Esophagus (tissue), 2 donors: Measurements from ENCODE around the gene GAMT. TPM values are rescaled to one million over a fixed set of nuclear protein-coding genes. Genes with fewer than 3 reads are reported as not detected.

ENCODE experiments used
- H3K27ac ChIP-seq, 2 donors: one replicate each; pipeline ENCODE4 v1.5.1; 2013; ENCODE audit warnings: low read depth in 2 of 2, mild to moderate bottlenecking in 2 of 2, inconsistent platforms in 1 of 2, low read length in 1 of 2, moderate library complexity in 1 of 2
- H3K27me3 ChIP-seq, 2 donors: one replicate each; pipeline ENCODE4 v1.6.1; 2013; ENCODE audit warnings: low read length in 2 of 2, control low read depth in 1 of 2, mild to moderate bottlenecking in 1 of 2; ENCODE audit not compliant: insufficient read depth in 2 of 2, control insufficient read depth in 1 of 2
- H3K36me3 ChIP-seq, 2 donors: one replicate each; pipeline ENCODE4 v1.6.1; 2013; ENCODE audit warnings: low read length in 1 of 2; ENCODE audit not compliant: control insufficient read depth in 2 of 2, insufficient read depth in 2 of 2
- H3K4me1 ChIP-seq, 2 donors: one replicate each; pipeline ENCODE4 v1.6.1; 2013; ENCODE audit warnings: low read length in 1 of 2; ENCODE audit not compliant: control insufficient read depth in 2 of 2, insufficient read depth in 2 of 2
- H3K4me3 ChIP-seq, 2 donors: one replicate each; pipeline ENCODE4 v1.5.1; 2013; ENCODE audit warnings: low read length in 2 of 2, mild to moderate bottlenecking in 2 of 2, low read depth in 1 of 2, moderate library complexity in 1 of 2
- H3K9me3 ChIP-seq, 2 donors: one replicate each; pipeline ENCODE4 v1.6.1; 2013; ENCODE audit warnings: mild to moderate bottlenecking in 2 of 2, low read depth in 1 of 2, low read length in 1 of 2, moderate library complexity in 1 of 2; ENCODE audit not compliant: control insufficient read depth in 2 of 2, insufficient read depth in 1 of 2
- WGBS, 2 donors: extraction: QIAGEN DNeasy Blood & Tissue Kit; methylation state at CpG; one replicate each; pipeline ENCODE4 v1.1.7; 2013; 5-methylcytosine and 5-hydroxymethylcytosine counted together
- polyA plus RNA-seq, 2 donors: library from polyadenylated mRNA; stranded (reverse); fragments of 200-250 nt; gene quantifications; one replicate each; pipeline ENCODE4 v1.2.3, GENCODE V29; 2013
- donor health status: healthy with polysubstance abuse.
- donor health status: Bipolar disorder and iron deficiency.

GAMT gene
- polyA plus RNA-seq, 2 donors = 10.9 to 18.4 TPM

GRCh38 chr19:1388637-1389026, 12.7 kb downstream of the GAMT start:
- Histone ChIP-seq H3K4me1 (peaks cover 0 to 10% of the 10 kb centered on the region in 2 donors), H3K4me3 (no peak overlapping the region), H3K9me3 (peaks cover 0 to 2% of the 10 kb centered on the region in 2 donors), H3K27ac (no peak overlapping the region), H3K27me3 (no peaks in the 10 kb centered on the region), H3K36me3 (peaks cover 14 to 36% of the 10 kb centered on the region in 2 donors)
- WGBS, 2 donors = 89 to 90% methylated on average over 17 of the region's 17 CpGs

- Histone ChIP-seq H3K27me3 (no peaks in the 10 kb centered on the region), H3K27ac (no peak overlapping the region), H3K4me3 (no peak overlapping the region), H3K4me1 (peaks cover 0 to 10% of the 10 kb centered on the region in 2 donors), H3K9me3 (peaks cover 0 to 2% of the 10 kb centered on the region in 2 donors), H3K36me3 (peaks cover 14 to 30% of the 10 kb centered on the region in 2 donors)
- WGBS, 2 donors = 82 to 84% methylated on average over 44 to 45 of the region's 45 CpGs
Observed at GRCh38 chr19:1387684-1388636, 13.4 kb downstream of the GAMT start.

- WGBS, 2 donors = 64 to 75% methylated on average over 39 of the region's 39 CpGs
- Histone ChIP-seq H3K27ac (peak overlapping the region in 1 of 2 donors; percentile 19), H3K27me3 (no peaks in the 10 kb centered on the region), H3K4me1 (peaks cover 0 to 10% of the 10 kb centered on the region in 2 donors), H3K36me3 (peaks cover 14 to 28% of the 10 kb centered on the region in 2 donors), H3K9me3 (peaks cover 0 to 2% of the 10 kb centered on the region in 2 donors), H3K4me3 (no peak overlapping the region)
Observed at GRCh38 chr19:1386945-1387683, 14.2 kb downstream of the GAMT start.

- WGBS, 2 donors = 92% methylated on average over 3 of the region's 3 CpGs
- peaks cover 0 to 10% of the 10 kb centered on the region in 2 donors for H3K4me1 ChIP-seq
Observed at GRCh38 chr19:1385816-1386215, 15.5 kb downstream of the GAMT start.

GRCh38 chr19:1384478-1385110, 16.7 kb downstream of the GAMT start:
- 29 to 31% methylated on average over 17 of the region's 17 CpGs for WGBS, 2 donors
- H3K27ac ChIP-seq = peak overlapping the region; percentile 90 to 97

More at GRCh38 chr19:1385816-1386215, 15.5 kb downstream of the GAMT start:
- Histone ChIP-seq H3K27me3 (no peaks in the 10 kb centered on the region), H3K36me3 (peaks cover 11 to 25% of the 10 kb centered on the region in 2 donors), H3K4me3 (no peak overlapping the region), H3K9me3 (peaks cover 0 to 2% of the 10 kb centered on the region in 2 donors), H3K27ac (no peak overlapping the region)

GRCh38 chr19:1384085-1384462, 17.3 kb downstream of the GAMT start:
- Histone ChIP-seq H3K27me3 (no peaks in the 10 kb centered on the region), H3K27ac (peak overlapping the region; percentile 90 to 97), H3K36me3 (peaks cover 5 to 12% of the 10 kb centered on the region in 2 donors), H3K4me3 (peak overlapping the region; percentile 95 to 97), H3K4me1 (peaks cover 0 to 10% of the 10 kb centered on the region in 2 donors), H3K9me3 (peaks cover 0 to 2% of the 10 kb centered on the region in 2 donors)
- WGBS, 2 donors = 0% methylated on average over 23 of the region's 23 CpGs

More at GRCh38 chr19:1384478-1385110, 16.7 kb downstream of the GAMT start:
- peak overlapping the region; percentile 95 to 97 for H3K4me3 ChIP-seq
- peaks cover 0 to 2% of the 10 kb centered on the region in 2 donors for H3K9me3 ChIP-seq
- peaks cover 11 to 18% of the 10 kb centered on the region in 2 donors for H3K36me3 ChIP-seq
- no peaks in the 10 kb centered on the region for H3K27me3 ChIP-seq
- peaks cover 0 to 10% of the 10 kb centered on the region in 2 donors for H3K4me1 ChIP-seq

GRCh38 chr19:1383312-1384084, 17.8 kb downstream of the GAMT start, which contains the start of gene NDUFS7:
Gene NDUFS7, plus strand, starts transcription at chr19:1383907. Its CDS starts 20 bp downstream, at chr19:1383927.
- Histone ChIP-seq H3K27me3 (no peaks in the 10 kb centered on the region), H3K4me1 (peaks cover 0 to 10% of the 10 kb centered on the region in 2 donors), H3K4me3 (peak within 1 kb of the TSS; percentile 95 to 97), H3K9me3 (no peaks in the 10 kb centered on the region), H3K27ac (peak within 1 kb of the TSS; percentile 90 to 97), H3K36me3 (peaks cover under 1 to 7% of the 10 kb centered on the region in 2 donors)
- 0 to 1% methylated on average over 85 to 90 of the region's 90 CpGs for WGBS, 2 donors

GRCh38 chr19:1383017-1383311, 18.4 kb downstream of the GAMT start:
- peak overlapping the region in 1 of 2 donors; percentile 66 for H3K27ac ChIP-seq
- H3K4me3 ChIP-seq = no peak overlapping the region
- H3K4me1 ChIP-seq = peaks cover 0 to 10% of the 10 kb centered on the region in 2 donors
- no peaks in the 10 kb centered on the region for H3K27me3 ChIP-seq
- peaks cover 0 to 2% of the 10 kb centered on the region in 2 donors for H3K36me3 ChIP-seq
- no peaks in the 10 kb centered on the region for H3K9me3 ChIP-seq
- WGBS, 2 donors = 13 to 15% methylated on average over 9 of the region's 9 CpGs
